ENCODE results near the gene GABBR2. TPM values are rescaled to one million over a fixed set of nuclear protein-coding genes. Genes with fewer than 3 reads are reported as not detected.

GABBR2 gene
- total and polyA plus RNA-seq, 9 of the 15 experiments (the other 6 are each of a cell fraction or from before 2014, with no cell fraction given): 0.15 to 1.9 (median 0.32) TPM

DNA sequence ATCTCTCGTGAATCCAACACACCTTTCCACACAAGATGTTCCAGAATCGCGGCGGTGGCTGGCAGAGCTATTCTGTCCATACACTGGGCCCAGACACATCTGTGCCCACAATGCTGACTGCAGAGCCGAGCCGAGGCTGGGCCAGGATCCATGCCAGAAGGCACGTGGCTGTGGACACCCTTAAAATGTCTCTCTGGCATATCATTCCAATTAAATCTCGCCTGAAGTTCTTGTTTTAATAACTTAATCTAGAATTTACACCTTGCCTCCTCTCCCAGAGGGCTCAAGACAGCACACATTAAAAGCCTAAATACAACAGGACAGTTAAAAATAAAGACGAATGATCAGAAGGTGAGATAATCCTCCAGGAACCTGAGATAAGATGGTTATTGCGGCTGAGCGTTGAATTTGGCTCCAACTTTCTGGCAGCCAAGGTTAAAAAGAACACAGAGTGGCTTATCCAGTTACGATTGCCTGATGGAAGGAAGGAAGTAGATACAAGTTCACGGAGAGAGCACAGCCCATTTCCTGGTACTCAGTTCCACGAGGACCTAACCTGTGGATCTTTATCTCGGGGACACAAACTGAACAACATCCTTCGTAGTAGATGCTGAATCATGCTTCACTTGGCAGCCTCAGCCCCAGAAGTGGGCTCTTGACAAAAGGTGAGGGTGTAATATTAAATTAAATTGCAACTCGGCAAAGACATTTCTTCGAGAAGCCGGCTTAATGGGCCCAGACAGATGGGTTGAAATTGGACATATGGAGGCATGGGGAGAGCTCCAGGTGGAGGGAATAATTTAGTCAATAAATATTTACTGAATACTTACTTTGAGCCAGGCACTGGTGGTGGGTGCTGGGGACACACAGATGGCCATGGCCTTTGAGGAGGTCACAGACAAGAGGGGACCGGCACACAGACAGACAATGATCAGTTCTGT lies 367.3 kb downstream of the GABBR2 start (continued):
- TF ChIP-seq, protein P1, sequence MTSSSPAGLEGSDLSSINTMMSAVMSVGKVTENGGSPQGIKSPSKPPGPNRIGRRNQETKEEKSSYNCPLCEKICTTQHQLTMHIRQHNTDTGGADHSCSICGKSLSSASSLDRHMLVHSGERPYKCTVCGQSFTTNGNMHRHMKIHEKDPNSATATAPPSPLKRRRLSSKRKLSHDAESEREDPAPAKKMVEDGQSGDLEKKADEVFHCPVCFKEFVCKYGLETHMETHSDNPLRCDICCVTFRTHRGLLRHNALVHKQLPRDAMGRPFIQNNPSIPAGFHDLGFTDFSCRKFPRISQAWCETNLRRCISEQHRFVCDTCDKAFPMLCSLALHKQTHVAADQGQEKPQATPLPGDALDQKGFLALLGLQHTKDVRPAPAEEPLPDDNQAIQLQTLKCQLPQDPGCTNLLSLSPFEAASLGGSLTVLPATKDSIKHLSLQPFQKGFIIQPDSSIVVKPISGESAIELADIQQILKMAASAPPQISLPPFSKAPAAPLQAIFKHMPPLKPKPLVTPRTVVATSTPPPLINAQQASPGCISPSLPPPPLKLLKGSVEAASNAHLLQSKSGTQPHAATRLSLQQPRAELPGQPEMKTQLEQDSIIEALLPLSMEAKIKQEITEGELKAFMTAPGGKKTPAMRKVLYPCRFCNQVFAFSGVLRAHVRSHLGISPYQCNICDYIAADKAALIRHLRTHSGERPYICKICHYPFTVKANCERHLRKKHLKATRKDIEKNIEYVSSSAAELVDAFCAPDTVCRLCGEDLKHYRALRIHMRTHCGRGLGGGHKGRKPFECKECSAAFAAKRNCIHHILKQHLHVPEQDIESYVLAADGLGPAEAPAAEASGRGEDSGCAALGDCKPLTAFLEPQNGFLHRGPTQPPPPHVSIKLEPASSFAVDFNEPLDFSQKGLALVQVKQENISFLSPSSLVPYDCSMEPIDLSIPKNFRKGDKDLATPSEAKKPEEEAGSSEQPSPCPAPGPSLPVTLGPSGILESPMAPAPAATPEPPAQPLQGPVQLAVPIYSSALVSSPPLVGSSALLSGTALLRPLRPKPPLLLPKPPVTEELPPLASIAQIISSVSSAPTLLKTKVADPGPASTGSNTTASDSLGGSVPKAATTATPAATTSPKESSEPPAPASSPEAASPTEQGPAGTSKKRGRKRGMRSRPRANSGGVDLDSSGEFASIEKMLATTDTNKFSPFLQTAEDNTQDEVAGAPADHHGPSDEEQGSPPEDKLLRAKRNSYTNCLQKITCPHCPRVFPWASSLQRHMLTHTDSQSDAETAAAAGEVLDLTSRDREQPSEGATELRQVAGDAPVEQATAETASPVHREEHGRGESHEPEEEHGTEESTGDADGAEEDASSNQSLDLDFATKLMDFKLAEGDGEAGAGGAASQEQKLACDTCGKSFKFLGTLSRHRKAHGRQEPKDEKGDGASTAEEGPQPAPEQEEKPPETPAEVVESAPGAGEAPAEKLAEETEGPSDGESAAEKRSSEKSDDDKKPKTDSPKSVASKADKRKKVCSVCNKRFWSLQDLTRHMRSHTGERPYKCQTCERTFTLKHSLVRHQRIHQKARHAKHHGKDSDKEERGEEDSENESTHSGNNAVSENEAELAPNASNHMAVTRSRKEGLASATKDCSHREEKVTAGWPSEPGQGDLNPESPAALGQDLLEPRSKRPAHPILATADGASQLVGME (CRISPR knock-in tag; IDR thresholded peaks at IDR 0.05): 0 out of 2 replicates have a peak, but pooled peaks have one; percentile 1
- peak; percentile 20 for TF ChIP-seq NEUROD1 (IDR thresholded peaks at IDR 0.05; ENCODE audit: borderline replicate concordance, low read depth, low read length, partially characterized antibody)
- TF ChIP-seq CBFA2T2 (conservative IDR thresholded peaks at IDR 0.05): peak; percentile 52
- TF ChIP-seq HNRNPLL (IDR thresholded peaks at IDR 0.05; ENCODE audit: low read depth, low read length, poor library complexity, severe bottlenecking): no peak
- no peak for TF ChIP-seq SLC30A9 (CRISPR knock-in tag; IDR thresholded peaks at IDR 0.05)
- peak; percentile 87 for TF ChIP-seq ETV1 (tag; conservative IDR thresholded peaks at IDR 0.05; ENCODE audit: low read depth)
- no peak for TF ChIP-seq HLTF (IDR thresholded peaks at IDR 0.05)
- no peak for TF ChIP-seq SRSF7 (optimal IDR thresholded peaks at IDR 0.05; ENCODE audit: low read depth, low read length)
- TF ChIP-seq, protein P2, sequence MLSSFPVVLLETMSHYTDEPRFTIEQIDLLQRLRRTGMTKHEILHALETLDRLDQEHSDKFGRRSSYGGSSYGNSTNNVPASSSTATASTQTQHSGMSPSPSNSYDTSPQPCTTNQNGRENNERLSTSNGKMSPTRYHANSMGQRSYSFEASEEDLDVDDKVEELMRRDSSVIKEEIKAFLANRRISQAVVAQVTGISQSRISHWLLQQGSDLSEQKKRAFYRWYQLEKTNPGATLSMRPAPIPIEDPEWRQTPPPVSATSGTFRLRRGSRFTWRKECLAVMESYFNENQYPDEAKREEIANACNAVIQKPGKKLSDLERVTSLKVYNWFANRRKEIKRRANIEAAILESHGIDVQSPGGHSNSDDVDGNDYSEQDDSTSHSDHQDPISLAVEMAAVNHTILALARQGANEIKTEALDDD (IDR thresholded peaks at IDR 0.05): peak; percentile 72; the same call in 1 of the 2 replicates
- TF ChIP-seq ZNF583 (CRISPR knock-in tag; IDR thresholded peaks at IDR 0.05): peak; percentile 73; the same call in 1 of the 2 replicates
- peak; percentile 28; the same call in 1 of the 2 replicates for TF ChIP-seq MTA3 (IDR thresholded peaks at IDR 0.05; ENCODE audit: borderline replicate concordance)
- TF ChIP-seq, protein P3, sequence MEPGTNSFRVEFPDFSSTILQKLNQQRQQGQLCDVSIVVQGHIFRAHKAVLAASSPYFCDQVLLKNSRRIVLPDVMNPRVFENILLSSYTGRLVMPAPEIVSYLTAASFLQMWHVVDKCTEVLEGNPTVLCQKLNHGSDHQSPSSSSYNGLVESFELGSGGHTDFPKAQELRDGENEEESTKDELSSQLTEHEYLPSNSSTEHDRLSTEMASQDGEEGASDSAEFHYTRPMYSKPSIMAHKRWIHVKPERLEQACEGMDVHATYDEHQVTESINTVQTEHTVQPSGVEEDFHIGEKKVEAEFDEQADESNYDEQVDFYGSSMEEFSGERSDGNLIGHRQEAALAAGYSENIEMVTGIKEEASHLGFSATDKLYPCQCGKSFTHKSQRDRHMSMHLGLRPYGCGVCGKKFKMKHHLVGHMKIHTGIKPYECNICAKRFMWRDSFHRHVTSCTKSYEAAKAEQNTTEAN (CRISPR knock-in tag; IDR thresholded peaks at IDR 0.05): no peak
- TF ChIP-seq FOXM1 (IDR thresholded peaks at IDR 0.05; ENCODE audit: low read depth): peak; percentile 59
- no peak for TF ChIP-seq FOXM1 (CRISPR knock-in tag; IDR thresholded peaks at IDR 0.05; ENCODE audit: low read depth)
- peak; percentile 84; the same call in 1 of the 2 replicates for TF ChIP-seq HDAC2 (IDR thresholded peaks at IDR 0.05)
- no peak for TF ChIP-seq CREB1 (IDR thresholded peaks at IDR 0.05)
- peak; percentile 17; the same call in 1 of the 2 replicates for TF ChIP-seq CREB1 (CRISPR knock-in tag; IDR thresholded peaks at IDR 0.05)
- TF ChIP-seq, protein P4, sequence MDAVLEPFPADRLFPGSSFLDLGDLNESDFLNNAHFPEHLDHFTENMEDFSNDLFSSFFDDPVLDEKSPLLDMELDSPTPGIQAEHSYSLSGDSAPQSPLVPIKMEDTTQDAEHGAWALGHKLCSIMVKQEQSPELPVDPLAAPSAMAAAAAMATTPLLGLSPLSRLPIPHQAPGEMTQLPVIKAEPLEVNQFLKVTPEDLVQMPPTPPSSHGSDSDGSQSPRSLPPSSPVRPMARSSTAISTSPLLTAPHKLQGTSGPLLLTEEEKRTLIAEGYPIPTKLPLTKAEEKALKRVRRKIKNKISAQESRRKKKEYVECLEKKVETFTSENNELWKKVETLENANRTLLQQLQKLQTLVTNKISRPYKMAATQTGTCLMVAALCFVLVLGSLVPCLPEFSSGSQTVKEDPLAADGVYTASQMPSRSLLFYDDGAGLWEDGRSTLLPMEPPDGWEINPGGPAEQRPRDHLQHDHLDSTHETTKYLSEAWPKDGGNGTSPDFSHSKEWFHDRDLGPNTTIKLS (IDR thresholded peaks at IDR 0.05; ENCODE audit: borderline replicate concordance, low read depth): peak; percentile 38; the same call in 1 of the 2 replicates

Data from K562 (cell line).